ENCODE measurements around the gene TMEM245.

The TMEM245 gene

GRCh38 chr9:109098960-109099308 lies 20.8 kb downstream of the TMEM245 start:
- DNase-seq = no peak

GRCh38 chr9:109098171-109098959 lies 21.4 kb downstream of the TMEM245 start:
- no peak for DNase-seq

- DNase-seq = no peak
Measured at GRCh38 chr9:109097146-109097545, 22.6 kb downstream of the TMEM245 start.

- no peak for DNase-seq
Measured at GRCh38 chr9:109095321-109095720, 24.4 kb downstream of the TMEM245 start.

GRCh38 chr9:109094268-109094667 lies 25.5 kb downstream of the TMEM245 start:
- no peak for DNase-seq

- no peak for DNase-seq
Measured at GRCh38 chr9:109092587-109092986, 27.2 kb downstream of the TMEM245 start.

DNA sequence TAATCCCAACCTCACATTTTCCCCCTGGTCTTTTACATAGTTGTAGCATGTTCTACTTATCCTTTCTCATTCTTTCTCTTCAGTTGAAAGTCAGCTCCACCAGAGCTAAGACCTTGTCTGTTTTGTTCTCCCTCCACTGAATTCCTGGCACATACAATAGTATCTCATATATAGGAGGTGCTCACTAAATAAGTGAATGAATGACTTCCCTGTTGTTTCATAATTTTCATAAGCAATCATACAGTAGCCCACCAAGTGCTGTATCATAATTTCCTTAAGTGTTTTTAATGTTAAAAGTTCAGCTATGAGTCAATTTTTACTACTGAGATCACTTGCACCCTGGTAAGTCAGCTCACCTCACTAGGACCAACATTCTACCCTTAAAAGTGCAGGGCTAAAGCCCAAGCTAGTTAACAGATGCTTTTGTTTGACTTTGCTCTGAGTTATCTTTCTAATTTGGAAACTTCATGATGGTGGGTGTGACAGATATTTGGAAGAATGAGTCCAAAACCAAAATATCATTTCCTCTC lies 27.6 kb downstream of the TMEM245 start:
- no peak for DNase-seq

DNA sequence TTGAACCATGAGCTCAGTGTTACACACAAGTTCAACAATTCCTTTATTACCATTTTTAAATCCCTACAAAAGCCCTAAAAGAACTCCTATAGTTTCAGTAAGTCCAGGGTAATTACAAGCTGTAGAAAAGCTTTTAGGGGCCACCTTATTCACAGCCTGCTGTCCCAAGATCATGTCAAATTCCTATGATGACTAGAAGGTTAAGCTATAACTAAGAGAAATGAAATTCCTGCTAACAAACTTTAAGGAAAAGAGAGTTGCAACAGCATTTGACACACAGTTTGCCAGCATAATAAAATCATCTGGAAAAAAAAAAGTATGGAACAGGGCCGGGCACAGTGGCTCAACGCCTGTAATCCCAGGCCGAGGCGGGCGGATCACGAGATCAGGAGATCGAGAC lies 31.5 kb downstream of the TMEM245 start:
- no peak for DNase-seq

DNA sequence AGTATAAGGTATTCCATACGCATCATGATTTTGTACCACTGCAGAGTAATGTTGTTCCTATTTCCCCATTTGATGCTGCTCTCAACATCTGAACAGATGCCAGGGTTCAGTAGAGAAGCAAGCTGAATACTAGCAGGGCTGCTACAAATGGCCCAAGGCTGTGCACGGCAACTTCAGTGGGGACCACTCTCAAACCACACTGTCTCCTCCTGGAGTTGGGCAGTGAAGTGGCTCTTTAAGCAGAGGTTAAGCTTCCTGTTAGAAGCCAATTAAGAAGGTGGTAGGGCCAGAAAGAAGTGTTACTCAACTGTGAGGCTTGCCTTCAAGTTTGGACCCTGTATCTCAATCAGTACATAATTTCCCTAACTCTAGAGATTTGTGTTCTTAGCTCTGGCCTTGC lies 32.0 kb downstream of the TMEM245 start:
- DNase-seq = no peak

- no peak for DNase-seq
Measured at GRCh38 chr9:109086221-109086620, 33.5 kb downstream of the TMEM245 start.

DNA sequence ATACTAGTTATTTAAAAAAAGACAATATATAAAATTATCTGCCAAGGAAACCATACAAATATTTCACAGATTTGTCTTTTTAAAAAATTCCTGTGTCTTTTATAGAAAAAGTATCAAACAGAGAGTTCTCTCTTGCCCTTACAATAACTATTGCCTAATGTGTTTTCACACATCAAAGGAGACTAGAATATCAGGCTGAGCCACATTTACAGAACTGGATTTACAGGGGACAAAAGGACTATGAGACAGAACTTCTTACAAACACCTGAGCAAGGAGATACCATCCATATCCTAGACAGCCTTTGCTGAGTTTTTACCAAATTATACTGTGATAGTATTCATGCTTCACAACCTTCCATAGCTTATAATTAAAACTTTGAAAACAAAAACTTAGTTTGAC lies 34.2 kb downstream of the TMEM245 start:
- DNase-seq = no peak

- DNase-seq = no peak
Measured at GRCh38 chr9:109083813-109084405, 35.8 kb downstream of the TMEM245 start.

GRCh38 chr9:109083141-109083540 lies 36.6 kb downstream of the TMEM245 start:
- no peak for DNase-seq

- DNase-seq = no peak
Measured at GRCh38 chr9:109082091-109082620, 37.6 kb downstream of the TMEM245 start.

GRCh38 chr9:109074236-109074889 lies 45.4 kb downstream of the TMEM245 start:
- DNase-seq = no peak

- DNase-seq = no peak
Measured at GRCh38 chr9:109072821-109073435, 46.8 kb downstream of the TMEM245 start.

- DNase-seq = no peak
Measured at GRCh38 chr9:109072133-109072692, 47.5 kb downstream of the TMEM245 start.

DNA sequence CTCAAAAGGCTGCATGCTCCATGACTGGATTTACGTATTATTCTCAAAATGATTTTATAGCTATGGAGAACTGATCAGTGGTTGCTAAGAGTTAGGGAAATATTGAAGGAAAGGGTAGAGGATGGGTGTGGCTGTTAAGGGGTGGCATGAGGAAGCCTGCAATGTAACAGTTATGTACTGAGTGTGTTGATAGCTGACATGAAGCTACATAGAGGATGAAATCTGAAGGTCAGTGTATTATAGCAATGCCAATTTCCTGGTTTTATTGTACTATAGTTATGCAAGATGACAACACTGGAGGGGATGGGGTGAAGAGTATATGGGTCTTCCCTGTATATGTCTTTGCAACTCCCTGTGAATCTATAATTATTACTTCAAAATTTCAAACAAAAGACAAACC lies 51.0 kb downstream of the TMEM245 start:
- no peak for DNase-seq

GRCh38 chr9:109064963-109065702 lies 54.6 kb downstream of the TMEM245 start:
- no peak for DNase-seq

- DNase-seq = no peak
Measured at GRCh38 chr9:109063760-109064159, 56.0 kb downstream of the TMEM245 start.

- DNase-seq = no peak
Measured at GRCh38 chr9:109062543-109062942, 57.2 kb downstream of the TMEM245 start.

GRCh38 chr9:109060191-109060590 lies 59.6 kb downstream of the TMEM245 start:
- DNase-seq = no peak
